Stimulated activated CD4-positive, alpha-beta T cell treated with anti-CD3 and anti-CD28 coated beads, TNF-alpha, amount 100 ng/mL, for 4 hours (primary cell): ENCODE data around the gene TMEM132D.

ENCODE experiments used
- DNase-seq, 3 experiments: peaks; one replicate each; pipeline ENCODE4 v3.0.0-alpha.2; 2020; ENCODE audit warnings: low read depth in 3 of 3

The TMEM132D gene

DNA sequence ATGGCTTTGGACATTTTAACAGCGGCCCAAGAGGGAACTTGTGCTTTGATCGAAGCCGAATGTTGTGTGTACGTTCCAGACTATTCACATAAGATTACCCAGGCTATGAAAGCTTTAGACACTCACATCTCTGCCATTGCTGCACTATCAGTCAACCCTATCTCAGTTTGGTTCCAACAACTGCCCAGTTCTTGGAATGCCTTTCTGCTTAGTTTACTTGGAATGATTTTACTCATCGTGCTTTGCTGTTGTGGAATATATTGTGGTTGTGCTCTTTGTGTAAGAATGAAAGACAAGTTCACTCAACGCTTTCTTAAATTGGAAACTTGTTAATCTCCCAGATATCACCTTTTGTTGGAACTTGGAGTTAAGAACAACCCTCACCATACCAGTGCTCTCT lies 552.3 kb downstream of the TMEM132D start:
- DNase-seq: no peak

DNA sequence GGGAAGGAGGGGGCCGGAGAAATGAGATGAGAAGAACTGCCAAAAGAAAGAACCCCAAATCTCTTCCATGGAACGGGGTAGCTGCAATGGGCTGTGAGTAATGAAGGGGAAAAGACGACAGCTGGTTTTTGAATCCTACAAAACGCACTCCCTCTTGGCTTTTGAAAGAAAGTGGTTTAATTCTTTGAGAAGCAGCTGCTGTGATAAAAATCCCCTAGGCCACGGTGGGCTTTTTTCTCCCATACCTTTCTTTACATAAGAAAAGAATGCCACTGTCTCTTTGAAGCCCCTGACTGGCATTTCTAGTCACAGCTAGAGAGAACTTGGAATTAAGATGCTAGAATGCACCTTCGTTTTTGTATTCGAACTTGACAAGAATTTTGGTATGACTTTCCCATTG lies 564.5 kb downstream of the TMEM132D start:
- no peak for DNase-seq

DNA sequence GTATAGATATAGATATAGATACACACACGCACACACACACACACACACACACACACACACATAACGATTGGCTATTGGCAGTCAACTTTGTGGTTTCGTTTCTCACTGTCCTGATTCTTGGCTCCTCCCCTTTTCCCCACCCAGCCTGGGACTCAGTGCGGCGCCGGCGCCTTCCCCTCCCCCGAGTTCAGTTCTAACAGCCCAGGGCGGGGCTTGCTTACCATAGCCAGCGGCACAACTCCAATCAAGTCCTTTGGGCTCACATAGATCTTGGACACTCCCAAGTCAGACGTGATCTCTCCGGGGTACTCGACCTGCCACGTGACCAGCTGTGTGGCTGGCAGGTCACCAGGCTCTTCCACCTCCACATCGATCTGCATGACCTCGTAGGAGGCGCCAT lies 566.4 kb downstream of the TMEM132D start:
- no peak for DNase-seq

DNA sequence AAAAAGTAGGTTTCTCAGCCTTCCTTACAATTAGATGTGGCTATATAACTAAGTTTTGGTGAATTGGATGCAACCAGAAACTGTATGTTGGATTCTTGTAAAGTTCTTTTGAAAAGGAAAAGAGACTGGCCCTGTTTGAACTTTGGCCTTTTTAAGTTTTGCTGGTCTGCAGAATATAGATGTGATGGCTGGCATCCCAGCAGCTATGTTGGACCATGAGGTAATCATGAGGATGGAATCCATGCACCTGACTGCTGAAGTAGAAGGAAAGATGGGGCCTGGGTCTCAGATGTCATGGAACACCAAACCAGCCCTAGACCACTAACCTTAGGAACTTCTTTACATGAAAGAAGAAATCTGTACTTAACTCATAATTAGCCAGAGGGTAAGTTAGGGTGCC lies 568.1 kb downstream of the TMEM132D start:
- no peak for DNase-seq

DNA sequence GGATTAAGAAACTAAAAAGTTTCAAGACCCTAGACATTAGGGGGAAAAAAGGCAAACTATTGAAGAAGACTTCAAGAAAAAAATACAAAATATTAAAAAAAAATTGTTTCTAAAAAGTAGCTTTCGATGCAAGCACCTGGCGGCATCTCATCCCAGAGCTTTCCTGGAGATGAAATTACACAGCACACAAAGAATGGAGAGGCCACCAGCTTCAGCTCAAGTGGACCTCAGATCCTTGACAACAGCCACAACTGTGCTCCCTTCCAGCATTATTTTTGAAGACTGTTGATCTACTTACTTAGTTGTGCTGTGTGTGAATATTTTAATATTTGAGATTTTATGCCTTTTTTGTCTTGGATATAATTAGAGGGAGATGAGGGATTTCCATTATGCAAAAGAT lies 571.5 kb downstream of the TMEM132D start:
- DNase-seq: no peak

DNA sequence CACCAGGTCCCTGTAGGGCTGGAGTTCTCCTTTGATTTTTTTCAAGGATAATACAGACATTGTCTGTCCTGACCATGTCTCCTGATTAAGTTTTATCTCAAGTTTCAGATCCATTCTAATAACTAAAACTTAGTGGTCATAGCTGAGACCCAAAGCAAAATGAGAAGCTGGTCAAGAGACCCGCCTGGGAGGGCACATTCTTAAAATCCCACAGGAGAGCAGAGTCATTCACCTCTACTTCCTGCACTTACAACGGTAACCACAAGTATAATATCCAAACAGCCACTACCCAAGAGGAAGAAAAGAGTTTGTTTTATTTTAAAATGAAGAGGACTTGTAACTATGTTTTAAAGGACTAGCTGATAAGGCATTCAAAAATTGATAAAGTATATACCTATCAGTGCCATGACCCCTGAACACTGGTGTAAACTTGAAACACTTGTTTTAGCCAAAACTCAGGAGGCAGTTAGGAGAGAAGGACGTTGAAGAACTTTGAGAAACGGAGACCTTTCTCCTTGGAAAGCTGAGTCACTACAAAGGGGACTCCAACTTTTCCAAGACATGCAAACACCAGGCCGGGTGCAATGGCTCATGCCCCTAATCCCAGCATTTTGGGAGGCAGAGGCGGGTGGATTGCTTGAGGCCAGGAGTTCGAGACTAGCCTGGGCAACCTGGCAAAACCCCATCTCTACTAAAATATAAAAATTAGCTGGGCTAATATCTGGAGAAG lies 572.3 kb downstream of the TMEM132D start:
- no peak for DNase-seq

DNA sequence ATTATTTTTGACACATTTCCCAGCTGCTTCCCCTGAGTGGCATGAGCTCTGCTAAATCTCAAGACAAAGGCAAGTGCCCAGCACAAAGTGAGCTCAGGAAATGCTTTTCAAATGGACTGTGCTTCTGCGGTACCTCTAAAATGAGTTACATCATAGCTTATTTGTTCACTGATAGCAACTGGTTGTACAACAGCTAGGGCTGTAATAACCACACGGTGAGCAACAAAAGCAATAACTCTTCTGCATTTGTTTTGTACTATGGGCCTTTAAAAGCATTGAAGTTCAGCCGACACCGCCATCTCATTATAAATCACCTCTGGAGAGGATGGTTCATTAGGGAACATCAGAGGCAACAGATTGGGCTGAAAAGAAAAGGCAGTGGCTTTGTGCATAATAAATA lies 575.6 kb downstream of the TMEM132D start:
- DNase-seq: no peak

DNA sequence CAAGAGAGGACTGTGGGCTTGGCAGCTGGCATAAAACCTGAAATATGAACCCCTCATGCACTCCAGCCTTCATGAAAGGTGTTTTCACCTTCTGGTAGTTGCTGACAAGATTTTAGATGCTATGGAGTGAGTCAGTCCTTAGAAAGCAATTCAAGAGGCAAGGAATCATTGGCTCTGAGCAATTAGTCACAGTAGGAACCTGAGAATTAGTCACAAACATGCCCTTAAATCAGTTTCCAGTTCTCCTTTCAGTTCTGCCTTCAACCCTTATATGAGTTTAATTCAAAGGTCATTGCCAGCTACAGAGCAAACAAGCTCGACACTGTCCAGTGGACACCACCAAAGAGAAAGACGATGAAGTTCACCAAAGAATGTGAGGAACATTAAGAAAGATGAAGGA lies 578.3 kb downstream of the TMEM132D start:
- DNase-seq: no peak

DNA sequence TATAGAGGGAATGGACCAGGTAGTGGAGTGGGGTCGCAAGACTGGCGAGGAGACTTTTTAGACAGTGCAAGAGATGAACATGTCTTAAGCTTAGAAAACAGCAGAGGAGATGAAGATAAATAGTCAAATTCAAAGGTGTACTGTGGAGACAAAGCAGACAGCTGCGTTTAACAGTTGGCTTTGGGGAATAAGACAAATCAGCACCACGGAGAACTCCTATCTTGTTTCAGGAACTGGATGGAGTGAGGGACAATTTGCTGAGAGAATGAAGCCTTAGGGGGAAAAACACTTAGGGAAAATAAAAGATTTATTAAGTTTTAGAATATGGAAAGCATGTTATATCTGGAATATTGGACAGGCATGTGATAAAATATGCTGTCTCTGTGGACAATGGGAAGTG lies 591.8 kb downstream of the TMEM132D start:
- DNase-seq: no peak

DNA sequence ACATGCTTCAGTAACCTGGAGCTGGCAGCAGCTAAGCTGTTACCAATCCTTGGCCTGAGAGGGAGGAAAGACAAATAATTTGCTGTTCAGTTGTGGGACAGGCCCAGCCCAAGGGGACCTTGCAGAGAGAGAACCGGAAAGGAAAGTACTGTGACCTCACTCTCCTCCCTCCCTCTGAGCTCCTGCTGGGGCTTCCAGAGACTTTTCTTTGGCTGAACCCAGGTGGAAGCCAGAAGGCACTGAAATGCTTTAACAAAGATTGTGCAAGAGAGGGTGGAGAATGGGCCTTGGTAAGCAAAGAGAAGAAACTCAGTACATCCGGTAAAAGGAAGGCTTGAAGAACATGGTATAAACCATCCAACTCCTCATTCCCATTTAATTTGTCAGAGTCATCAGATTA lies 593.5 kb downstream of the TMEM132D start:
- DNase-seq: no peak

DNA sequence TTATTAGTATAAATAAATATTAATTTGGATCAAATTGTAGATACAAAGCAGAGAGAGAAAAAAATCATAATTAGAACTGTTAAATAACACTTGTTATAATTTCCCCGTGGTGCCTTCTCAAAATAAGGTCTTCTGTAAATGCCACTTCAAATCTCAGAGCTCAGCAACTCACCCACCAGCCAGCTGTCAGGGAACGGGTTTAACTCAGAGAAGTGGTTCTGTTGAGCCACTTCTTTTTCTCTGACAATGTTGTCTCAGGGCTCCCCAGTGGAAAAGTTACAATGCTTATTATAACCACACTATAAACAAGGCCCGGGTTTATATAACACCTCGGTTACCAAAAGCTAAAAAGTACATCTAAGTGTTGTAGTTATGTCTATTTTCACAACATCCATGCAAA lies 598.0 kb downstream of the TMEM132D start:
- no peak for DNase-seq

DNA sequence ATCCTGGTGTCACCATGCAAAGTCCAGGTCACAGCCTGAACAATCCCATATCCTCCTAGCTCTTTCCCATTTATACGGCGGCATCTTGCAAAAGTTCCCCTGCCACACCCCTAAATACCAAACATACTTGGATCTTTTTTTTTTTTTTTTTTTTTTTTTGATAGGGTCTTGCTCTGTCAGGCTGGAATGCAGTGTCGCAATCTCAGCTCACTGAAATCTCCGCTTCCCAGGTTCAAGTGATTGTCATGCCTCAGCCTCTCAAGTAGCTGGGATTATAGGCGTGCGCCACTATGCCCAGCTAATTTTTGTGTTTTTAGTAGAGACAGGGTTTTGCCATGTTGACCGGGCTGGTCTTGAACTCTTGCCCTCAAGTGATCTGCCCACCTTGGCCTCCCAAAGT lies 599.3 kb downstream of the TMEM132D start:
- no peak for DNase-seq

DNA sequence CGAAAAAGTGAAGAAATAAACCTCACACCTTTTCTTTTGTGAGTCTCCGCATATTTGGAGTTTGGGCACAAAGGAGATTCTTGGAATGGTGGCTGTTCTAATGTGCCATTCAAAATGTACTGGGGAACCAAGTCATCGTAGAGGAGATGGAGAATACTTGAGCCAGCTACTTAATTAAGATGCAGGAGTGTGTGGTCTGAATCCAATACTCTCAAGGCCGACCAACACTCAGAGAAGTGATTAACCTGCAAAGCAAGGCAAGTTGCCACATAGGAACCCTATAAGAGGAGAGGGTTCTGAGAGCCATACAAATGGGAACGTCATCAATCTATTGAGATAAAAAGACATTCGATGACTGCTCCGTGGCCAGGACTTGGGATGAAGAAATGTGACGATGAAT lies 603.8 kb downstream of the TMEM132D start:
- no peak for DNase-seq

DNA sequence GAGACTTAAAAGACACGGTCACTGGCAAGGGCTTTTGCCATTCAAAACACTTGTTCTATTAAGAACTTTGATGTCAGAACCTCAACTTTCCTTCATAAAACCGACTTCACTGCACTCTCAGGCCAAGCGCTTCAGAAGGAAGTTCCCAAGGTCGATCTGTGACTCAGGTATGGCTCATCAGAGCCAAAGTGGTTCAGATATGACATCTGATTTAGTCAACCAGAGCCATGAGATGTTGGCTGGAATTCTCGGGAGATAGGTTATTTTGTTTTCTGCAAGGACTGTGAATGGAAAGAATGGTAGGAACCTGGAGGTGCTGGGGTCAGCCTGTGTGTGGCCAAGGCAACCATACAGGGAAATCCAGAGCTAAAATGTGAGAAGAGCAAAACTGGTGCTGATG lies 604.9 kb downstream of the TMEM132D start:
- DNase-seq: no peak

DNA sequence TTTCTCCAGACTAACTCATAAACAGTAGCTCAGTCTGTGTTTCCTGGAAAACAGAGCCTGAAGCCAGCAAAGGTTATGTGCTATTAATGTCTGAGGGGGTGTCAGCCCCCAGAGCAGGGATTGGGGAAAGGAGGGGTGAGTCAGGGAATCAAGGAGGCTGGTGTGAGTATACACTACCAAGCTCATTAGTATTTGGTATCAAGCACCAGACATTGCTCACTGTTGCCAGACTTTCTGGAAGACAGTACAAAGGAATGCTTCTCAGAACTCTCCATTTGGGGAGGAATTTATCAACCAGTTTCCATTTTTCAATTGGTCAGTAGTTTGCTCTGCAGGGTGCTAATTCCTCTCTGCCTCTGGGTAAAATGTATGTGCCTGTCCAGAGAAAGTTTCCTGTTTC lies 607.2 kb downstream of the TMEM132D start:
- DNase-seq: no peak

DNA sequence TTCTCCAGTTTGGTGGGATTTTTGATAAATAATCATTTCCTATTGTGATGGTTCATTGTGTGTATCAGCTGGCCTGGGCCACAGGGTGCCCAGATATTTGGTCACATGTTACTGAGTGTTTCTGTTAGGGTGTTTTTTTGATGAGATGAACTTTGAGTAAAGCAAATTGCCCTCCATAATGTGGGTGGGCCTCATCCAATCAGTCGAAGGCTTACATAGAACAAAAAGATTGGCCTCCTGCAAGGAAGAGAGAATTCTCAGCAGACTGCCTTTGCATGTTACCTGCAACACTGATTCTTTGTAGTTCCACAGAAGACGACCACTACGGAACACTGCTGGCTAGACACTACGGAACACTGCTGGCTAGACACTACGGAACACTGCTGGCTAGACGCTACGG lies 609.0 kb downstream of the TMEM132D start:
- no peak for DNase-seq

DNA sequence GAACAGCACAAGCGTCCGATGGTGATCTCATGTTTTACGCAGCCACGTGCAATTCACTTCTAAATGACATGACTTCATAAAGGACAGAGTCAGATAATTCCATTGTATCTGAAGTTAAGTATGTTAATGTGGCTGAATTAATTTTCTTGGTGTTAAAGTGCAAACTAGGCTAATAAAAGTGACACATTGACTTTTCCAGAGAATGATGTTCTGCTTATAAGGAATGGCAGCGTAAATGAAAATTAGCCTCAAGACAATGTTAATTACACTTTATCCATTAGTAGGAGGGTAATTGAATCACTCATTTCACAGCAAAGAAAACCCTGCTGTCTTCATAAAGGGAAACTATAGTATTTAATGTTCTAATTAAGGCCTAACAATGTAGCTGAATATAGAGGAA lies 624.1 kb downstream of the TMEM132D start:
- DNase-seq: no peak

DNA sequence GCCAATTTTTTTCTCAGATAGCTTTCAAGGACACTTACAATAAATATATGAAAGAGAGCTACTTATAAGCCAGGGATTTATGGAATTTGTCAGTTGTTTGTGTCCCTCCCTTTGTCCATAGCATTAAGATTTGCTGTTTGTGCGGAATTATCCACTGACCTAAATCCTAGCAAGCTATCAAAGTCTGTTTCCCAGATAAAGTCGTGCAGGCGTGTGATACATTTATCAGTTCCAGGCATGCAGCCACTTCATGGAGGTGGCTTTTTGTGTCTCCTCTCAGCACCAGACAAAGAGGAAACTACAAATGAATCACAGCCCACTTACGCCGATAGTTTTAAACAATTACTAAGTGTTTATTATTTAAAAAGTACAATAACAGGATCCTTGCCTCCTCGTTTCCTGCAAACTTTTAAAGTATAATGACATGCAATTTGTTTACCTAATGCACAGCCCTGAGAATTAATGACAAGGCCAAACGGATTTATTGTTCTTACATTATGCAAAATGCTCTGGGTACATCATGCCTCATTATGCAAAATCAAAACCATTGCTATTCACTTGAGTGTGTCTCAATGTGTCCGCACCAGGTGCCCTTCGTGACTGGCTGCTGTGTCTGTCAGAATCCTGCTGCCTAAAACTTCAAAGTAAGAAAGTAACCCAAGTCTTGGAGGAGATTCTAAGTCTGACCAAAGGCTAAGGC lies 627.3 kb downstream of the TMEM132D start:
- DNase-seq: no peak

DNA sequence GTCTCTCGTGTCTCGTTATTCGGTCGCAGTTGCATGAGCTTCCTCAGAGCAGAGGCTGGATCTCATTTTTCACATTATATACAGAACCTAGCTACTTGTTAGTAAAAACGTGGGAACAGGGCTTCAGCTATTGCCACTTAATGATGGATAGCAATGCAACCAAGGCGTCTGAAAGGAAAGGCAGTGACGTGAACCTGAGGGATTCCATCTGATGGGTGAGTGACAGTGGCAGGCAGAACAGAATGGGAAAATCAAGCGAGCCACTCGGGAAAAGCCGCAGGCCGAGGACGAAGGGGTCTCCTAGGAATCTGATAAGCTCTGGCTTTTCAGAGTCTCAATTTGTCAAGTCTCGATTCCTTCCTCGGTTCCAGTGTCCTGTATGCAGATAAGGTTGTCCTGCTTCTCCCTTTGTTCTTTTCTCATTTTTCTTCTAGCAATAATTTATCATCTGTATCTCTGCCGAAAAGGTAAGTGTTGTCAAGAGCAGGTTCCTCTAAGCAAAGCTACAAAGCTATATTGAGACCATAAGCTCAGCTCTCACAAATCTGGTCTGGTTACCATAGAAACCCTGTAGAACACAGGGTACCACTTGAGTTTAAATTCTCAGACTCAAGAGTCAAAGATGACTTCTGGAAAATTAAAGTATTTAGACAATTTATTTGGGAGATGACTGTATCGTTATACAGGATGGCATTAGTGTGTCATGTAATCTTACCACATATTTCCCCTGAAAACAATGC lies 633.9 kb downstream of the TMEM132D start:
- no peak for DNase-seq

DNA sequence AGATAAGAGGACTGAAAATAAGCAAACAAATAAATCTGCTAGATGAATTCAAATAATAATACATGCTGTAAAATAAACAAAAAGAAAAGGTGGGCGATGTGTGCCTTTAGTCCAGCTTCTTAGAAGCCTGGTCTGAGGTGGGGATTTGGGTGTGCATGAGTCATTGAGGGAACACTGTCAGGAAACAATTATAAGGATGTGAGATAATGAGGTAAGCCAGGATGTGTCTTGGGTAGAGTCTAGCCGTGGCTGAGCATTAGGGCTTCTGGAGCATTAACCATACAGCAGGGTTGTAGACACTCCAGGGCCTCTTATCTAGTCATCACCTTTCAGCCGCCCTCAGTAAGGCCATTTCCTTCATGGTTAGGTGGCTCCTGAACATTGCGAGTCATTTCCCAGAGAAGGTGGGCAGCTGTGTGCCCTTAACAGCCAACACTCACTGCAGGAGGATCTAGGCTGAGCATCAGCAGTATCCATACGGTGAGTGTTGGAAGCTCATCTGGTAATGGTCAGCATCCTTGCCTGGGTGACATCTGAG lies 645.0 kb downstream of the TMEM132D start:
- DNase-seq: no peak

DNA sequence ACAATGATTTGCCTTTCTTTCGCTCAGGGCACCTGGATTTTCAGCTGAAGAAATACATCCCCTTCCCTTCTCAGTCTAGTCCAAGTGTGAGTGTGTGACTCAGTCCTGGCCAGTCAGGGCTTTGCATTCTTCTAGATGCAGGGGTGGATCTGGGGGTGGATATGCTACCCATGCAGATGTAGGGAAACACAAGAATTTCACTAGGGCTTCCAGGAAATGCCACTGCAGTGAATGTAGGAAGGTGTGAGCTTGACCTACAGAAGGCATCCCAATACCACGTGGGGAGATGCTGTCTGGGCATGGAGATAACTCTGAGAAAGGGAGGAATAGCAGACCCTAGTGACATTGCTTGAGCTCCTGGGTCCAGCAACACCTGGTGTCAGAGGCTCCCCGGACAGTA lies 646.3 kb downstream of the TMEM132D start:
- DNase-seq: no peak

DNA sequence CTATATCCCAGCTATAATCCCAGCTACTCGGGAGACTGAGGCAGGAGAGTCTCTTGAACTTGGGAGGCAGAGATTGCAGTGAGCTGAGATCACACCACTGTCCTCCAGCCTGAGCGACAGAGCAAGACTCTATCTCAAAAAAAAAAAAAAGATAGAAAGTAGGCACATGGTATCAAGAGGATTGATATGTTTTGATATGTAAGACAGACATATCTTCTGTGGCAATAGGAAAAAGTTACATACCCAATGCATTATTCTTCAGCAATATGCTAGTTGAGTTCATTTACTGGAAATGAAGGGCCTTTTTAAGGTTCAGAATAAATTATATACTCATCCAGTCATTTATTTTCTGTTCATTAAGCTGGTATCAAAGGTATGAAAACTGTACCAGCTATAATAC lies 657.2 kb downstream of the TMEM132D start:
- no peak for DNase-seq

DNA sequence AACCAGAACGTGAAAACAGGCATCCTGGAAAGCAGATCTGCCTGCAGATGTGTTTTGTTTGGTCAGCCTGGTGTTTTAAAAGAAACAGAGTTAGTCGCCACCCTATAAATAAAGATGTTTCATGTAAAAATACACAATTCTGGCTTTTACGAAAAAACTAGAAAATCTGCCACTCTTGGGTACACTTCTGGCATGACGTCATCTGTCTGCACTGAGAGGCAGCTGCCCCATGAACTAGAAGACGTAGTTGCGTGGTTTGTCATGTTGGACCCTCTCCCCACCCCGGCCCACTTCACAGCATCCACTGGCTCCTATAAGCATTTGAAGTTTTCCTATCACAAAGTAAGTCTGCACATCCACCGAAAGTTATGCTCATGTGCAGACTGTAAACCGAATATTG lies 658.1 kb downstream of the TMEM132D start:
- DNase-seq: no peak
